ENCODE results near the gene HBA1. TPM values are rescaled to one million over a fixed set of nuclear protein-coding genes. Genes with fewer than 3 reads are reported as not detected.

The HBA1 gene
- total and polyA plus RNA-seq, 5 donors = 4.8 to 130 (median 53.4) TPM

DNA sequence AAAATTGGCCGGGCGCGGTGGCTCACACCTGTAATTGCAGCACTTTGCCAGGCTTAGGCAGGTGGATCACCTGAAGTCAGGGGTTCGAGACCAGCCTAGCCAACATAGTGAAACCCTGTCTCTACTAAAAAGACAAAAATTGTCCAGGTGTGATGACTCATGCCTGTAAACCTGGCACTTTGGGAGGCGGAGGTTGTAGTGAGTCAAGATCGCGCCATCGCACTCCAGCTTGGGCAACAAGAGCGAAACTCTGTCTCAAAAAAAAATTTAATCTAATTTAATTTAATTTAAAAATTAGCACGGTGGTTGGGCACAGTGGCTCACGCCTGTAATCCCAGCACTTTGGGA is 2.2 kb downstream of the HBA1 start:
- ATAC-seq (no peak), DNase-seq (no peak)
- Histone ChIP-seq H3K4me1 (ENCODE audit: control insufficient read depth, insufficient read depth, low read length) (peaks cover 6% of the 10 kb centered on the region), H3K4me3 (ENCODE audit: low read length) (no peak overlapping the region), H3K27me3 (ENCODE audit: control insufficient read depth, insufficient read depth) (no peaks in the 10 kb centered on the region), H3K9me3 (ENCODE audit: control insufficient read depth, low read length) (no peaks in the 10 kb centered on the region), H3K27ac (ENCODE audit: low read length) (no peak overlapping the region)
- intact Hi-C loops (cut with DNase I) = no loop called here
- whole genome bisulfite sequencing = 84% methylated on average over 11 of the region's 11 CpGs

DNA sequence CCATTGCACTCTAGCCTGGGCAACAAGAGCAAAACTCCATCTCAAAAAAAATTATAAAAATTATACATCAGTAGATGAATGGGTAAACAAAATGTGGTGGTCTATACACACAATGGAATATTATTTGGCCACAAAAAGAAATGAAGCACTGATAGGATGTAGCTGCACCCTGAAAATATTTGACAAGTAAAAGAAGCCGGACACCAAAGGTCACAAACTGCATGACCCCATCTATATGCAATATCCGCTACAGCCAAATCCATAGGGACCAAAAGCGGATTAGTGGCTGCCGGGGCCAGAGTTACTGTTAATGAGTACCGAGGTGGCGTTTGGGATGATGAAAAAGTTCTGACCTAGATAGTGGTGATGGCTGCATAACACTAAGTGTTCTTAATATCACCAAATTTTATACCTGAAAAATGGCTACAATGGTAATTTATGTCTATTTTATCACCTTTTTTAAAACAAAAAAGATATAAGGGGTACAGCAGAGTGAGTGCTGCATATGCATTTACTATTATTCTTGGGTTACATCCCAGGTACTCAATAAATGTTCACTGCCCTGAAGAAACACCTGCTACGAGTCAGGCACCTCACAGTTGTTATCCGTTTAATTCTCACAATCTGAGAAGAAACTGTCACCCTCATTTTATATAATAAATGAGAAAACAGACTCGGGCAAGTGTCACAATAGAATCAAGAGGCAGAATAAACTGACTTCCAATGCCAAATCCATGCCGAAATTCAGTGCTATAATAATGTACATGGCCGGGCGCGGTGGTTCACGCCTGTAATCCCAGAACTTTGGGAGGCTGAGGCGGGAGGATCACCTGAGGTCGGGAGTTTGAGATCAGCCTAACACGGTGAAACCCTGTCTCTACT is 3.0 kb downstream of the HBA1 start:
- H3K27me3 ChIP-seq (ENCODE audit: control insufficient read depth, insufficient read depth) = no peaks in the 10 kb centered on the region
- WGBS = 74% methylated on average over 17 of the region's 17 CpGs
- no peaks in the 10 kb centered on the region for H3K9me3 ChIP-seq (ENCODE audit: control insufficient read depth, low read length)
- H3K4me1 ChIP-seq (ENCODE audit: control insufficient read depth, insufficient read depth, low read length) = peaks cover 6% of the 10 kb centered on the region
- ATAC-seq = no peak
- DNase-seq = no peak
- no peak overlapping the region for H3K27ac ChIP-seq (ENCODE audit: low read length)
- intact Hi-C loops (cut with DNase I) = loop anchor here in 2 of 4 donors (5.0 kb wide), 2 partner anchors 62 to 72 kb away; no protein-coding TSS in a partner anchor
- no peak overlapping the region for H3K4me3 ChIP-seq (ENCODE audit: low read length)

DNA sequence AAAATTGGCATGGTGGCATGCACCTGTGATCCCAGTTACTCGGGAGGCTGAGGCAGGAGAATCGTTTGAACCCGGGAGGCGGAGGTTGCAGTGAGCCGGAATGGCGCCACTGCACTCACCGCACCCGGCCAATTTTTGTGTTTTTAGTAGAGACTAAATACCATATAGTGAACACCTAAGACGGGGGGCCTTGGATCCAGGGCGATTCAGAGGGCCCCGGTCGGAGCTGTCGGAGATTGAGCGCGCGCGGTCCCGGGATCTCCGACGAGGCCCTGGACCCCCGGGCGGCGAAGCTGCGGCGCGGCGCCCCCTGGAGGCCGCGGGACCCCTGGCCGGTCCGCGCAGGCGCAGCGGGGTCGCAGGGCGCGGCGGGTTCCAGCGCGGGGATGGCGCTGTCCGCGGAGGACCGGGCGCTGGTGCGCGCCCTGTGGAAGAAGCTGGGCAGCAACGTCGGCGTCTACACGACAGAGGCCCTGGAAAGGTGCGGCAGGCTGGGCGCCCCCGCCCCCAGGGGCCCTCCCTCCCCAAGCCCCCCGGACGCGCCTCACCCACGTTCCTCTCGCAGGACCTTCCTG is 3.7 kb downstream of the HBA1 start, which contains the start of gene HBQ1:
HBQ1 (plus strand) TSS at position 359 of the 575 bp plus-strand sequence; CDS start at position 387, 28 bp downstream.
- H3K27ac ChIP-seq (ENCODE audit: low read length) = no peak within 1 kb of the TSS
- peak in 2 of 3 donors; percentile 64 to 65 for DNase-seq

DNA sequence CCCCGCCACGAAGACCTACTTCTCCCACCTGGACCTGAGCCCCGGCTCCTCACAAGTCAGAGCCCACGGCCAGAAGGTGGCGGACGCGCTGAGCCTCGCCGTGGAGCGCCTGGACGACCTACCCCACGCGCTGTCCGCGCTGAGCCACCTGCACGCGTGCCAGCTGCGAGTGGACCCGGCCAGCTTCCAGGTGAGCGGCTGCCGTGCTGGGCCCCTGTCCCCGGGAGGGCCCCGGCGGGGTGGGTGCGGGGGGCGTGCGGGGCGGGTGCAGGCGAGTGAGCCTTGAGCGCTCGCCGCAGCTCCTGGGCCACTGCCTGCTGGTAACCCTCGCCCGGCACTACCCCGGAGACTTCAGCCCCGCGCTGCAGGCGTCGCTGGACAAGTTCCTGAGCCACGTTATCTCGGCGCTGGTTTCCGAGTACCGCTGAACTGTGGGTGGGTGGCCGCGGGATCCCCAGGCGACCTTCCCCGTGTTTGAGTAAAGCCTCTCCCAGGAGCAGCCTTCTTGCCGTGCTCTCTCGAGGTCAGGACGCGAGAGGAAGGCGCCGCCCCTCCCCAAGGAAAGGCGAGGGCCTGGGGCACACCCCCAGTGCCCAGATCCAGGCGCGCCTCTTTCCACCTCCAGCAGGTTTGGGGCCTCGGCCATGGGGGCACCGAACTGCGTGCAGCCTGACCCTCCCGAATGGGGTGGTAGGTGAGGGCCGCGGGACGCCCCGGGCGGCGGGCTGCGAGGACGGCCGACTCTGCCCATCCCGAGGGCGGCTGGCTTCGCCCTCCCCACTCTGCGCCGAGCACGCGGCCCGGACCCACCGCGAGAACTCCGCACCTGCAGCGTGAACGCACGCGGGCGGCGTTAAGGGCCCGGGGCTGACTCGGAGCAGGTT is 4.4 kb downstream of the HBA1 start:
- DNase-seq (peak; percentile 26 to 89 (median 68)), ATAC-seq (peak; percentile 71 to 79)
- Histone ChIP-seq H3K9me3 (ENCODE audit: control insufficient read depth, low read length) (no peaks in the 10 kb centered on the region), H3K4me1 (ENCODE audit: control insufficient read depth, insufficient read depth, low read length) (peaks cover 6% of the 10 kb centered on the region), H3K4me3 (ENCODE audit: low read length) (peak overlapping the region; percentile 6), H3K27me3 (ENCODE audit: control insufficient read depth, insufficient read depth) (no peaks in the 10 kb centered on the region), H3K27ac (ENCODE audit: low read length) (no peak overlapping the region)
- 2% methylated on average over 89 of the region's 89 CpGs for WGBS
- intact Hi-C loops (cut with DNase I) = loop anchor here in 2 of 4 donors (5.0 kb wide), 2 partner anchors 64 to 74 kb away; no protein-coding TSS in a partner anchor

More for the DNA sequence above, 3.7 kb downstream of the HBA1 start, which contains the start of gene HBQ1:
- Histone ChIP-seq H3K4me3 (ENCODE audit: low read length) (peak within 1 kb of the TSS; percentile 6), H3K4me1 (ENCODE audit: control insufficient read depth, insufficient read depth, low read length) (peaks cover 6% of the 10 kb centered on the region), H3K9me3 (ENCODE audit: control insufficient read depth, low read length) (no peaks in the 10 kb centered on the region), H3K27me3 (ENCODE audit: control insufficient read depth, insufficient read depth) (no peaks in the 10 kb centered on the region)
- peak; percentile 10 to 35 for ATAC-seq
- WGBS = 7% methylated on average over 59 of the region's 59 CpGs
- intact Hi-C loops (cut with DNase I) = loop anchor here in 2 of 4 donors (5.0 kb wide), 2 partner anchors 63 to 73 kb away; no protein-coding TSS in a partner anchor

DNA sequence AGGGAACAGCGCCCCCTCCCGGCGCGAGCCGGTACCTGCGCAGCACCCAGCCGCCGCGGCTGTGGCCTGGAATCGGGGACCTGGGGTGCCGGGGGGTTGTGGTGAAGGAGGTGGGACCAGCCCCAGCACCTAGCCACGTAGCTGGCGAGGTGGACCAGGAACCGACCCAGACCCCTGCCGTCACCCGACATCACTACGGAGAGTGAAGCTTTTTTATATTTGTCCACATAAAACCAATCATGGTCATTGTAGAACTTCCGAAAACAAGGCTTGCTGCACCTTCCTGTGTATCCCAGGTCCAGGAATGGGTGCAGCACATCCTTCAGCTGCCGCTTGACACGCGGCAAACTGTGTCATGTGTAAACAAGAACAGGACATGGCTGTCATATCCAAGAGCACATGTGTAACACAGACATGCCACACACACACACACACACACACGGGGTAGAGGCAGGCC is 5.1 kb downstream of the HBA1 start:
- H3K9me3 ChIP-seq (ENCODE audit: control insufficient read depth, low read length) = no peaks in the 10 kb centered on the region
- intact Hi-C loops (cut with DNase I) = loop anchor here in 2 of 4 donors (5.0 kb wide), 2 partner anchors 64 to 74 kb away; no protein-coding TSS in a partner anchor
- 11% methylated on average over 22 of the region's 22 CpGs for WGBS
- no peak overlapping the region for H3K27ac ChIP-seq (ENCODE audit: low read length)
- H3K4me3 ChIP-seq (ENCODE audit: low read length) = no peak overlapping the region
- no peaks in the 10 kb centered on the region for H3K27me3 ChIP-seq (ENCODE audit: control insufficient read depth, insufficient read depth)
- ATAC-seq (no peak), DNase-seq (peak in 2 of 3 donors; percentile 67 to 88)
- H3K4me1 ChIP-seq (ENCODE audit: control insufficient read depth, insufficient read depth, low read length) = peaks cover 6% of the 10 kb centered on the region

DNA sequence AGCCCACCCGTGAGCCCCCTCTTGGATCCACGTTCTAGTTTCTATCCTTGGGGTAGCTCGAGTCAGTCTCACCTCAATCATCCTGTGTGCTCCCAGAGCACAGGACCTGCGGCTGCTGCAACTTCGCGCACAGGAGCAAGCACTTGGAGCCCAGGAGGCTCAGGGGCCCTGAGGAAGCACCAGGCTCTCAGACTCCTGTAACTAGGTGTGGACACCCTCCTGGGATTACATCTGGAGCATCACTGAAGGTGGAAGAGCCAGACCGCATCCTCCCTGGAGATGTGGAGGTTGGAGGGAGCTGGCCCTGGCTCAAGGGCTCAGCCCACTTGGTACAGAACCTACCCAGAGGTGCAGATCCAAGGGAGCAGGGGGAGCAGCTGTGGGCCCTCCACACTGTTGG is 6.5 kb downstream of the HBA1 start:
- Histone ChIP-seq H3K27me3 (ENCODE audit: control insufficient read depth, insufficient read depth) (no peaks in the 10 kb centered on the region), H3K9me3 (ENCODE audit: control insufficient read depth, low read length) (no peaks in the 10 kb centered on the region), H3K27ac (ENCODE audit: low read length) (no peak overlapping the region), H3K4me3 (ENCODE audit: low read length) (no peak overlapping the region), H3K4me1 (ENCODE audit: control insufficient read depth, insufficient read depth, low read length) (peaks cover 6% of the 10 kb centered on the region)
- intact Hi-C loops (cut with DNase I) = loop anchor here in 2 of 4 donors (5.0 kb wide), 2 partner anchors 66 to 76 kb away; no protein-coding TSS in a partner anchor
- peak; percentile 5 to 12 for ATAC-seq
- no peak for DNase-seq
- 75% methylated on average over 7 of the region's 7 CpGs for WGBS

DNA sequence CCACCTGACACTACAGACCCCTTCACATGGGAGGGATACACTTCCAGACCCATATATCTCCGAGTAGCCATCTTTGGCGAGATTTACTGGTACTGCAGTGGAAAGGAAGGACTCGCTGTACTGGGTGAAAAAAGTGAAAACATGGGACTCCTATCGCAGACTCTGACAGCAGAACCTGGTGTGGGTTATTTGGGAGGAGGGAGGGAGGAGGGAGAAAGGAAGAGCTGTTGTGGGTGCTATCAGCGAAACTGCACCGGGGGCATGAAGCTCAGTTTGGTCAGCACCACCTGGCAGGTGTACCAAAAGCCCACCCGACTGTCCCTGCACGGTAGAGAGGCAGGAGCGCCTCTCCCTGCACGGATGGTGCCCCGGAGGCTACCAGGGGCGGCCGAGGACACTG is 8.7 kb downstream of the HBA1 start:
- no peak for DNase-seq
- no peaks in the 10 kb centered on the region for H3K27me3 ChIP-seq (ENCODE audit: control insufficient read depth, insufficient read depth)
- no peak overlapping the region for H3K4me3 ChIP-seq (ENCODE audit: low read length)
- no peak overlapping the region for H3K27ac ChIP-seq (ENCODE audit: low read length)
- H3K9me3 ChIP-seq (ENCODE audit: control insufficient read depth, low read length) = no peaks in the 10 kb centered on the region
- peaks cover 5% of the 10 kb centered on the region for H3K4me1 ChIP-seq (ENCODE audit: control insufficient read depth, insufficient read depth, low read length)
- intact Hi-C loops (cut with DNase I) = no loop called here
- ATAC-seq = no peak
- WGBS = 84% methylated on average over 13 of the region's 13 CpGs

DNA sequence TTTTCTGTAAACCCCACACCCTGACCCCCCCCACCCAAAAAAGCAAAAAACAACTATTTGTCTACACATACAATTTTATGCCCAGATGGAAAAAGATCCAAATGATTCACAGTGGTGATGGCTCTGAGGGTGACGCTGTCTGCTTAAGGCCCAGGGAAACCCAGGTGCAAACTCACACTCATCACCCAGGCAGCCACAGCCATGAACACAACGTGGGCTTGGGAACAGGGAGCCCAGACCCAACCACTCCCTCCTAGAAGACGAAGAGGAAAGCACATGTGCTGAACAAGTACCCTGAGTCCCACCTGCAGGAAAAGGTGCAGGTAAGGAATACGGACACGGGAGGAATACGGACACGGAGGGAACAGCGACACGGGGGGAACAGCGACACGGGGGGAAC is 9.2 kb downstream of the HBA1 start:
- Histone ChIP-seq H3K9me3 (ENCODE audit: control insufficient read depth, low read length) (no peaks in the 10 kb centered on the region), H3K27ac (ENCODE audit: low read length) (no peak overlapping the region), H3K4me1 (ENCODE audit: control insufficient read depth, insufficient read depth, low read length) (peaks cover 3% of the 10 kb centered on the region), H3K27me3 (ENCODE audit: control insufficient read depth, insufficient read depth) (no peaks in the 10 kb centered on the region), H3K4me3 (ENCODE audit: low read length) (no peak overlapping the region)
- intact Hi-C loops (cut with DNase I) = no loop called here
- WGBS = 83% methylated on average over 11 of the region's 11 CpGs
- peak in 1 of 3 donors; percentile 16 for DNase-seq
- ATAC-seq = no peak

DNA sequence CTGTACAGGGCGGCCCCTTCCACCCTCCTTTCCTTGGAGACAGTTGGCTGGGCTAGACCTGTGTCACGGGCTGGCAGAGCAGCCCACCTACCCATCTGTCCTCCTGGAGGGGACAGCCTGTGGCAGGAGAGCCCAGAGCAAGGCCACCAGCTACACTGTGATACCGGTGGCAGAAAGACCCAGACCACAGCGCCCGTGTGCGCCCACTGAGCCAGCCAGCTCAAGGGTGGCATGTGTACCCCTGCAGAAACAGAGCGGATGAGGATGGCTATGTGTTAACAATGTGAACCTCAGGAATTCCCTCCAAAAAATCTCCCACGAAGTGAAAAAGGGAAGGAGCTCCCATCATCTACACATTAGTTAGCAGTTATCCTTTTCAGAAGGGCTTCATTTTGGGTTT is 10.8 kb downstream of the HBA1 start:
- Histone ChIP-seq H3K27me3 (ENCODE audit: control insufficient read depth, insufficient read depth) (no peaks in the 10 kb centered on the region), H3K27ac (ENCODE audit: low read length) (no peak overlapping the region), H3K9me3 (ENCODE audit: control insufficient read depth, low read length) (no peaks in the 10 kb centered on the region), H3K4me3 (ENCODE audit: low read length) (no peak overlapping the region), H3K4me1 (ENCODE audit: control insufficient read depth, insufficient read depth, low read length) (no peaks in the 10 kb centered on the region)
- ATAC-seq (no peak), DNase-seq (peak in 1 of 3 donors; percentile 24)
- 97% methylated on average over 8 of the region's 8 CpGs for WGBS
- intact Hi-C loops (cut with DNase I) = no loop called here

DNA sequence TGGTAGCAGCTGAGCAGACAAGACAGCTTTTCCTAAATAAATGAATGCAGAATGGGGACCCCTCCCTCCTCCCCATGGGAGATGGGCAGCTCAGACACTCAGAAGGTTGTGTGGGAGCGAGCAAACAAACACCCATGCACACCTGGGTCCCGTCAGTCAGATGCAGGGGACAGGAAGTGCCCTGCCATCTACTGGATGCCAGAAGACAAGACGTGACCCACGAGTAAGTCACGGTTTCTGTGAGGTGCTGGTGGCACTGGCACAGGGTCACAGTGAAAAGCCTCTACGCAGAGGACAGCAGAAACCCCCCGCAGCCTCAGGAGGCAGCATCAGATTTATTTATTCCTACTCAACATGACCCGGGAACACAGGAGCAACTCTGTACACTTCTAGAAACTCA is 12.2 kb downstream of the HBA1 start:
- ATAC-seq = no peak
- no peaks in the 10 kb centered on the region for H3K4me1 ChIP-seq (ENCODE audit: control insufficient read depth, insufficient read depth, low read length)
- peak in 1 of 3 donors; percentile 7 for DNase-seq
- H3K9me3 ChIP-seq (ENCODE audit: control insufficient read depth, low read length) = no peaks in the 10 kb centered on the region
- WGBS = 76% methylated on average over 8 of the region's 8 CpGs
- H3K4me3 ChIP-seq (ENCODE audit: low read length) = no peak overlapping the region
- intact Hi-C loops (cut with DNase I) = no loop called here
- H3K27me3 ChIP-seq (ENCODE audit: control insufficient read depth, insufficient read depth) = no peaks in the 10 kb centered on the region
- H3K27ac ChIP-seq (ENCODE audit: low read length) = no peak overlapping the region
